Astrocyte of the cerebellum (primary cell): ENCODE measurements around the gene TMEM256.

Experiments
- DNase-seq: peaks from one replicate; pipeline ENCODE4 v3.0.0-alpha.2; 2011; ENCODE audit warnings: low read depth
- H3K4me3 ChIP-seq: 2 replicates; pipeline ENCODE4 v1.5.1; 2011; ENCODE audit warnings: mild to moderate bottlenecking, low read depth, low read length, moderate library complexity
- CTCF ChIP-seq: IDR thresholded peaks from 2 replicates; pipeline ENCODE4 v1.5.1; 2012; ENCODE audit warnings: low read length, low read depth, moderate library complexity, mild to moderate bottlenecking; ENCODE audit errors: missing control alignments
- in situ Hi-C: cut with HindIII; loops from 2 replicates; pipeline ENCODE4 v1.10.0; 2017; ENCODE audit warnings: low sequenced_read_pairs

Gene TMEM256

GRCh38 chr17:7355573-7355972 lies 48.3 kb downstream of the TMEM256 start:
- in situ Hi-C loops: no loop called here
- TF ChIP-seq CTCF: no peak

GRCh38 chr17:7355053-7355452 lies 48.8 kb downstream of the TMEM256 start, which contains the start of gene TMEM95:
TSS of gene TMEM95 (plus strand) at chr17:7355156. CDS start at chr17:7355205, 49 bp downstream.
- DNase-seq: no peak
- H3K4me3 ChIP-seq: no peak within 1 kb of the TSS
- TF ChIP-seq CTCF: no peak
- in situ Hi-C loops: no loop called here

More at GRCh38 chr17:7355573-7355972, 48.3 kb downstream of the TMEM256 start:
- DNase-seq: no peak
- no peak overlapping the region for H3K4me3 ChIP-seq

- in situ Hi-C loops: no loop called here
- no peak for TF ChIP-seq CTCF
- DNase-seq: no peak
- H3K4me3 ChIP-seq: no peak overlapping the region
Measured at GRCh38 chr17:7354262-7354843, 49.5 kb downstream of the TMEM256 start.
